SK-N-SH treated with all-trans-retinoic acid at 6 μM for 48 hours (cell line): ENCODE results near the gene ORC3.

Experiments
- ATAC-seq: fragments of 200-7000 bp; cut with Tn5 transposase; 3 replicates; pipeline ENCODE4 v1.9.1; 2020; ENCODE audit warnings: mild to moderate bottlenecking, moderate library complexity
- ARNTL ChIP-seq: fragments of 450-650 bp; formaldehyde crosslinking; IDR thresholded peaks from 2 replicates; pipeline ENCODE4 v1.5.0; 2020; ENCODE audit warnings: low read depth, mild to moderate bottlenecking, moderate library complexity, borderline replicate concordance
- BACH2 ChIP-seq: fragments of 250-450 bp; sonication (Bioruptor Pico); IDR thresholded peaks from 2 replicates; pipeline ENCODE4 v1.9.0; 2021; ENCODE audit warnings: mild to moderate bottlenecking, borderline replicate concordance
- CREB5 ChIP-seq: fragments of 250-450 bp; sonication (Bioruptor Pico); IDR thresholded peaks from 2 replicates; pipeline ENCODE4 v1.5.1; 2020; ENCODE audit warnings: low read depth, mild to moderate bottlenecking, moderate library complexity
- CSDC2 ChIP-seq: fragments of 250-450 bp; sonication (Bioruptor Pico); IDR thresholded peaks from 2 replicates; pipeline ENCODE4 v1.5.0; 2020; ENCODE audit warnings: mild to moderate bottlenecking, moderate library complexity
- CSRNP3 ChIP-seq: fragments of 250-450 bp; sonication (Bioruptor Pico); IDR thresholded peaks from 2 replicates; pipeline ENCODE4 v1.5.1; 2021; ENCODE audit warnings: mild to moderate bottlenecking, moderate library complexity
- ESRRG ChIP-seq: fragments of 250-450 bp; sonication (Bioruptor Pico); IDR thresholded peaks from 2 replicates; pipeline ENCODE4 v1.6.1; 2021; ENCODE audit warnings: mild to moderate bottlenecking
- GLIS3 ChIP-seq: fragments of 250-450 bp; sonication (Bioruptor Pico); IDR thresholded peaks from 2 replicates; pipeline ENCODE4 v1.5.0; 2020; ENCODE audit warnings: mild to moderate bottlenecking, moderate library complexity
- ISL1 ChIP-seq: fragments of 250-450 bp; sonication (Bioruptor Pico); IDR thresholded peaks from 2 replicates; pipeline ENCODE4 v2.1.2; 2022; ENCODE audit warnings: mild to moderate bottlenecking, moderate library complexity
- OSR1 ChIP-seq: fragments of 250-450 bp; sonication (Bioruptor Pico); IDR thresholded peaks from 2 replicates; pipeline ENCODE4 v1.8.0; 2022; ENCODE audit warnings: moderate library complexity, mild to moderate bottlenecking, inconsistent platforms
- PATZ1 ChIP-seq: fragments of 250-450 bp; sonication (Bioruptor Pico); IDR thresholded peaks from 2 replicates; pipeline ENCODE4 v1.8.0; 2020; ENCODE audit warnings: mild to moderate bottlenecking, moderate library complexity, borderline replicate concordance
- PPARA ChIP-seq: fragments of 250-450 bp; sonication (Bioruptor Pico); IDR thresholded peaks from 2 replicates; pipeline ENCODE4 v1.5.0; 2020; ENCODE audit warnings: mild to moderate bottlenecking, borderline replicate concordance
- RARB ChIP-seq: fragments of 250-450 bp; sonication (Bioruptor Pico); IDR thresholded peaks from 2 replicates; pipeline ENCODE4 v1.8.0; 2021; ENCODE audit warnings: mild to moderate bottlenecking, moderate library complexity
- SNAI2 ChIP-seq: fragments of 250-450 bp; sonication (Bioruptor Pico); IDR thresholded peaks from 2 replicates; pipeline ENCODE4 v1.5.0; 2020; ENCODE audit warnings: mild to moderate bottlenecking, moderate library complexity
- TCF4 ChIP-seq: fragments of 250-450 bp; sonication (Bioruptor Pico); IDR thresholded peaks from 2 replicates; pipeline ENCODE4 v1.8.0; 2021; ENCODE audit warnings: mild to moderate bottlenecking, moderate library complexity, borderline replicate concordance
- TOX ChIP-seq: fragments of 250-450 bp; sonication (Bioruptor Pico); IDR thresholded peaks from 2 replicates; pipeline ENCODE4 v1.8.0; 2021; ENCODE audit warnings: mild to moderate bottlenecking, moderate library complexity, borderline replicate concordance
- TSHZ2 ChIP-seq: fragments of 250-450 bp; sonication (Bioruptor Pico); IDR thresholded peaks from 2 replicates; pipeline ENCODE4 v1.5.0; 2020; ENCODE audit warnings: mild to moderate bottlenecking, moderate library complexity
- ZC3H10 ChIP-seq: fragments of 250-450 bp; sonication (Bioruptor Pico); IDR thresholded peaks from 2 replicates; pipeline ENCODE4 v1.5.1; 2021; ENCODE audit warnings: mild to moderate bottlenecking, moderate library complexity
- ZFP3 ChIP-seq: fragments of 250-450 bp; sonication (Bioruptor Pico); IDR thresholded peaks from 2 replicates; pipeline ENCODE4 v1.5.0; 2020; ENCODE audit warnings: mild to moderate bottlenecking, moderate library complexity
- ZFP30 ChIP-seq: fragments of 450-650 bp; formaldehyde crosslinking; IDR thresholded peaks from 2 replicates; pipeline ENCODE4 v1.5.0; 2022; ENCODE audit warnings: mild to moderate bottlenecking, moderate library complexity
- ZNF565 ChIP-seq: fragments of 450-650 bp; formaldehyde crosslinking; conservative IDR thresholded peaks from 2 replicates; pipeline ENCODE4 v1.5.0; 2020; ENCODE audit warnings: low read depth, mild to moderate bottlenecking, moderate library complexity
- ZNF70 ChIP-seq: fragments of 450-650 bp; formaldehyde crosslinking; IDR thresholded peaks from 2 replicates; pipeline ENCODE4 v1.5.0; 2020; ENCODE audit warnings: mild to moderate bottlenecking, moderate library complexity
- ZNF8 ChIP-seq: fragments of 450-650 bp; formaldehyde crosslinking; IDR thresholded peaks from 2 replicates; pipeline ENCODE4 v1.5.0; 2020; ENCODE audit warnings: mild to moderate bottlenecking, moderate library complexity

The ORC3 gene

GRCh38 chr6:87573307-87574024, 16.5 kb upstream of the ORC3 start:
- ATAC-seq = no peak
- TF ChIP-seq ZNF70 (CRISPR knock-in tag) = no peak
- no peak for TF ChIP-seq BACH2 (CRISPR knock-in tag)
- TF ChIP-seq OSR1 = no peak
- TF ChIP-seq CSRNP3 (CRISPR knock-in tag) = no peak
- TF ChIP-seq ZFP30 (CRISPR knock-in tag) = no peak
- no peak for TF ChIP-seq ARNTL (CRISPR knock-in tag)
- TF ChIP-seq GLIS3 = no peak
- no peak for TF ChIP-seq RARB (CRISPR knock-in tag)
- no peak for TF ChIP-seq PATZ1 (CRISPR knock-in tag)
- TF ChIP-seq TOX (CRISPR knock-in tag) = no peak
- no peak for TF ChIP-seq ZNF8
- TF ChIP-seq ESRRG = no peak
- TF ChIP-seq ZNF565 = no peak
- no peak for TF ChIP-seq TCF4 (CRISPR knock-in tag)
- no peak for TF ChIP-seq SNAI2
- TF ChIP-seq ZFP3 (CRISPR knock-in tag) = no peak

GRCh38 chr6:87574237-87574804, 15.6 kb upstream of the ORC3 start:
- no peak for TF ChIP-seq OSR1
- TF ChIP-seq PPARA (CRISPR knock-in tag) = no peak
- TF ChIP-seq CREB5 = no peak
- no peak for TF ChIP-seq ZFP30 (CRISPR knock-in tag)
- TF ChIP-seq RARB (CRISPR knock-in tag) = no peak
- no peak for TF ChIP-seq CSRNP3 (CRISPR knock-in tag)
- TF ChIP-seq ZFP3 (CRISPR knock-in tag) = no peak
- TF ChIP-seq CSDC2 (CRISPR knock-in tag) = no peak
- TF ChIP-seq GLIS3 = no peak
- no peak for TF ChIP-seq ZNF70 (CRISPR knock-in tag)
- TF ChIP-seq SNAI2 = no peak
- TF ChIP-seq TSHZ2 (CRISPR knock-in tag) = no peak
- TF ChIP-seq BACH2 (CRISPR knock-in tag) = no peak
- TF ChIP-seq ZC3H10 = no peak
- TF ChIP-seq ARNTL (CRISPR knock-in tag) = no peak
- no peak for TF ChIP-seq ZNF565
- no peak for TF ChIP-seq ISL1 (CRISPR knock-in tag)
- no peak for TF ChIP-seq PATZ1 (CRISPR knock-in tag)
- TF ChIP-seq, all 23 proteins: peak for 0
- ATAC-seq = no peak
